ENCODE data around the gene PAK2.

DNA sequence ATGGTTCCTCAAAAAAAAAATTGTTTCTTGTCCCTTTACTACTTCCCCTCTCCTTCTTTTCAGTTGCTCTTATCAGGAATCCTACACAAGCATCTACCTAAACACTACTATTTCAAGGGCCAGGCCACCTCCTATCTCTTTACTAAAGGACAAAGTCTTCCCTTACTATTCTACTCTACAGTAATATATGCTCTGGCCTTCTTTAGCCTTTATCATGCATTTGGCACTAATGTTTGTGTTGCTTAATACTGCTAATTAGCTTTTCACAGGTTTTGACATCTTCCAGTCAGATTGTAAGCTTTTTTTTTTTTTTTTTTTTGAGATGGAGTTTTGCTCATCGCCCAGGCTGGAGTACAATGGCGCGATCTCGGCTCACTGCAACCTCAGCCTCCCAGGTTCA lies 32.9 kb upstream of the PAK2 start:
- TF ChIP-seq, protein P1, sequence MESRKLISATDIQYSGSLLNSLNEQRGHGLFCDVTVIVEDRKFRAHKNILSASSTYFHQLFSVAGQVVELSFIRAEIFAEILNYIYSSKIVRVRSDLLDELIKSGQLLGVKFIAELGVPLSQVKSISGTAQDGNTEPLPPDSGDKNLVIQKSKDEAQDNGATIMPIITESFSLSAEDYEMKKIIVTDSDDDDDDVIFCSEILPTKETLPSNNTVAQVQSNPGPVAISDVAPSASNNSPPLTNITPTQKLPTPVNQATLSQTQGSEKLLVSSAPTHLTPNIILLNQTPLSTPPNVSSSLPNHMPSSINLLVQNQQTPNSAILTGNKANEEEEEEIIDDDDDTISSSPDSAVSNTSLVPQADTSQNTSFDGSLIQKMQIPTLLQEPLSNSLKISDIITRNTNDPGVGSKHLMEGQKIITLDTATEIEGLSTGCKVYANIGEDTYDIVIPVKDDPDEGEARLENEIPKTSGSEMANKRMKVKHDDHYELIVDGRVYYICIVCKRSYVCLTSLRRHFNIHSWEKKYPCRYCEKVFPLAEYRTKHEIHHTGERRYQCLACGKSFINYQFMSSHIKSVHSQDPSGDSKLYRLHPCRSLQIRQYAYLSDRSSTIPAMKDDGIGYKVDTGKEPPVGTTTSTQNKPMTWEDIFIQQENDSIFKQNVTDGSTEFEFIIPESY (IDR thresholded peaks at IDR 0.05; ENCODE audit: borderline replicate concordance, low read depth), result no peak
- TF ChIP-seq POLR2AphosphoS5 (IDR thresholded peaks at IDR 0.05; ENCODE audit: low read depth, low read length) (no peak), RXRA (IDR thresholded peaks at IDR 0.05; ENCODE audit: borderline replicate concordance, low read depth) (no peak), CTCF (IDR thresholded peaks at IDR 0.05) (no peak), MXI1 (IDR thresholded peaks at IDR 0.05; ENCODE audit: low read depth, low read length) (no peak), SIN3A (IDR thresholded peaks at IDR 0.05; ENCODE audit: borderline replicate concordance, low read depth, low read length) (no peak), FOXM1 (IDR thresholded peaks at IDR 0.05; ENCODE audit: low read depth) (no peak), GATA2 (CRISPR knock-in tag; IDR thresholded peaks at IDR 0.05) (no peak), YY1 (IDR thresholded peaks at IDR 0.05; ENCODE audit: low read depth) (no peak), RCOR1 (IDR thresholded peaks at IDR 0.05; ENCODE audit: low read length) (no peak), RAD21 (IDR thresholded peaks at IDR 0.05; ENCODE audit: low read length) (no peak), RFX5 (IDR thresholded peaks at IDR 0.05; ENCODE audit: low read length) (no peak)
- TF ChIP-seq, protein P2, sequence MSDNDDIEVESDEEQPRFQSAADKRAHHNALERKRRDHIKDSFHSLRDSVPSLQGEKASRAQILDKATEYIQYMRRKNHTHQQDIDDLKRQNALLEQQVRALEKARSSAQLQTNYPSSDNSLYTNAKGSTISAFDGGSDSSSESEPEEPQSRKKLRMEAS (IDR thresholded peaks at IDR 0.05; ENCODE audit: low read depth), result no peak
- TF ChIP-seq, protein P3, sequence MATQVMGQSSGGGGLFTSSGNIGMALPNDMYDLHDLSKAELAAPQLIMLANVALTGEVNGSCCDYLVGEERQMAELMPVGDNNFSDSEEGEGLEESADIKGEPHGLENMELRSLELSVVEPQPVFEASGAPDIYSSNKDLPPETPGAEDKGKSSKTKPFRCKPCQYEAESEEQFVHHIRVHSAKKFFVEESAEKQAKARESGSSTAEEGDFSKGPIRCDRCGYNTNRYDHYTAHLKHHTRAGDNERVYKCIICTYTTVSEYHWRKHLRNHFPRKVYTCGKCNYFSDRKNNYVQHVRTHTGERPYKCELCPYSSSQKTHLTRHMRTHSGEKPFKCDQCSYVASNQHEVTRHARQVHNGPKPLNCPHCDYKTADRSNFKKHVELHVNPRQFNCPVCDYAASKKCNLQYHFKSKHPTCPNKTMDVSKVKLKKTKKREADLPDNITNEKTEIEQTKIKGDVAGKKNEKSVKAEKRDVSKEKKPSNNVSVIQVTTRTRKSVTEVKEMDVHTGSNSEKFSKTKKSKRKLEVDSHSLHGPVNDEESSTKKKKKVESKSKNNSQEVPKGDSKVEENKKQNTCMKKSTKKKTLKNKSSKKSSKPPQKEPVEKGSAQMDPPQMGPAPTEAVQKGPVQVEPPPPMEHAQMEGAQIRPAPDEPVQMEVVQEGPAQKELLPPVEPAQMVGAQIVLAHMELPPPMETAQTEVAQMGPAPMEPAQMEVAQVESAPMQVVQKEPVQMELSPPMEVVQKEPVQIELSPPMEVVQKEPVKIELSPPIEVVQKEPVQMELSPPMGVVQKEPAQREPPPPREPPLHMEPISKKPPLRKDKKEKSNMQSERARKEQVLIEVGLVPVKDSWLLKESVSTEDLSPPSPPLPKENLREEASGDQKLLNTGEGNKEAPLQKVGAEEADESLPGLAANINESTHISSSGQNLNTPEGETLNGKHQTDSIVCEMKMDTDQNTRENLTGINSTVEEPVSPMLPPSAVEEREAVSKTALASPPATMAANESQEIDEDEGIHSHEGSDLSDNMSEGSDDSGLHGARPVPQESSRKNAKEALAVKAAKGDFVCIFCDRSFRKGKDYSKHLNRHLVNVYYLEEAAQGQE (IDR thresholded peaks at IDR 0.05; ENCODE audit: low read depth, low read length), result no peak
